Subcutaneous adipose tissue (tissue), 4 donors: ENCODE measurements around the gene RHOT1. TPM values are rescaled to one million over a fixed set of nuclear protein-coding genes. Genes with fewer than 3 reads are reported as not detected.

Experiments
- total RNA-seq, 4 donors: library from RNA; depleted of rRNA; stranded (reverse); fragments of >200 nt; gene quantifications; one replicate each; pipeline ENCODE4 v1.1.0, GENCODE V29; 2016
- TF ChIP-seq, protein P1 (sequence below): fragments of 450-650 bp; IDR thresholded peaks from one replicate; pipeline ENCODE4 v1.5.1; 2016; ENCODE audit warnings: low read depth, mild to moderate bottlenecking, control low read depth, antibody characterized with exemption, moderate library complexity

The RHOT1 gene
- total RNA-seq: 100 to 1,000 TPM in 1 of 4 donors, 10 to 100 TPM in 3; 56.6 to 112 (median 67.5) TPM

DNA sequence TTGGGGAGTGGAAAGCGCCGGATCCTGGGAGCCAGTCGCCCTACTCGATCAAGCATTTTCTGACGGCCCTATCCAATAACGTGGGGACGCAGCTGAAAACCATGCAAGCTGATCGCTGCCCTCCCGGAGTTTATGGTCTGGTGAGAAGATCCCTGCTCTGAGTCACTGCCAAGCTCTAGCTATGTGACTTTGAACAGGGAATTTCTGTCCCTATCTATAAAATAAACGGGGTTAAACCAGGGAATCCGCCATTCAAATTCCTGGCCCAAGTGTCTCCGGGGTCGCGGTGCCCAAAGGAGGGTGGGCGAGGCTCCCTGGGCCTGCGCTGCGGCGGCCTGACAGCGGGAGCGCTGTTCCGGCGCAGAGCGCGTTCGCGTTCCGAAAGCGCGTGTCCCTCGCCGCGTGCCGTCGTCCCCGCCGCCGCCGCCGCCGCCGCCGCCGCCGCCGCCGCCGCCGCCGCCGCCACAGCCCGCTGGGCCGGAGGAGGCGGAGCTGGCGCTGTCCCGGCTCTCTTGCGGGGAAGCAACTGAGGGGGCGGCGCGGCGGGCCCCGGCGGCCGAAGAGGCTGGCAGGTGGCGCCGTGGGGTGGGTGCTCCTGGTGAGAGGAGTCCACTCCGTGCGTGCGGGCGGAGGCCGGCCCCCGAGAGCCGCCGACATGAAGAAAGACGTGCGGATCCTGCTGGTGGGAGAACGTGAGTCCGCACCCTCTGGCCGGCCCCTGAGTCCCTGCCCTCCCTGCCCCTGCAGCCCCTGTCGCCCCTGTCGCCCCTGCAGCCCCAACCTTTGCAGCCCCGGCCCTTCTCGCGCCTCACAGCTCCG is at the start of gene RHOT1:
Gene RHOT1, plus strand, starts transcription at position 465 of the 819 bp plus-strand sequence. Its CDS starts 191 bp downstream, at position 656.
- TF ChIP-seq, protein P1, sequence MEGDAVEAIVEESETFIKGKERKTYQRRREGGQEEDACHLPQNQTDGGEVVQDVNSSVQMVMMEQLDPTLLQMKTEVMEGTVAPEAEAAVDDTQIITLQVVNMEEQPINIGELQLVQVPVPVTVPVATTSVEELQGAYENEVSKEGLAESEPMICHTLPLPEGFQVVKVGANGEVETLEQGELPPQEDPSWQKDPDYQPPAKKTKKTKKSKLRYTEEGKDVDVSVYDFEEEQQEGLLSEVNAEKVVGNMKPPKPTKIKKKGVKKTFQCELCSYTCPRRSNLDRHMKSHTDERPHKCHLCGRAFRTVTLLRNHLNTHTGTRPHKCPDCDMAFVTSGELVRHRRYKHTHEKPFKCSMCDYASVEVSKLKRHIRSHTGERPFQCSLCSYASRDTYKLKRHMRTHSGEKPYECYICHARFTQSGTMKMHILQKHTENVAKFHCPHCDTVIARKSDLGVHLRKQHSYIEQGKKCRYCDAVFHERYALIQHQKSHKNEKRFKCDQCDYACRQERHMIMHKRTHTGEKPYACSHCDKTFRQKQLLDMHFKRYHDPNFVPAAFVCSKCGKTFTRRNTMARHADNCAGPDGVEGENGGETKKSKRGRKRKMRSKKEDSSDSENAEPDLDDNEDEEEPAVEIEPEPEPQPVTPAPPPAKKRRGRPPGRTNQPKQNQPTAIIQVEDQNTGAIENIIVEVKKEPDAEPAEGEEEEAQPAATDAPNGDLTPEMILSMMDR: no peak

GRCh38 chr17:32099686-32100085 is 42.6 kb upstream of the RHOT1 start:
- TF ChIP-seq, protein P1: no peak

GRCh38 chr17:32100971-32101631 is 41.2 kb upstream of the RHOT1 start:
- TF ChIP-seq, protein P1: no peak

- TF ChIP-seq, protein P1: no peak
These were observed 40.1 kb upstream of the RHOT1 start for GRCh38 chr17:32102172-32102571.

- TF ChIP-seq, protein P1: no peak
These were observed 39.6 kb upstream of the RHOT1 start for GRCh38 chr17:32102646-32103186.

GRCh38 chr17:32103476-32104113 is 38.7 kb upstream of the RHOT1 start:
- TF ChIP-seq, protein P1: no peak
